Muscle of arm (tissue), 14 donors: ENCODE measurements around the gene DOCK11. TPM values are rescaled to one million over a fixed set of nuclear protein-coding genes. Genes with fewer than 3 reads are reported as not detected.
A peak's percentile ranks its signal among the peaks of the same experiment; 100 is the strongest.
"Not testable (repeated sequence)": the region's sequence is repeated elsewhere in the genome, so short reads cannot be mapped to it uniquely, and the experiment has no call there.

Source experiments
- DNase-seq: peaks from one replicate; pipeline ENCODE4 v3.0.0-alpha.2; 2013
- long read RNA-seq, 11 donors: transcript quantifications; one replicate each; lab custom pipeline, GENCODE V29; 2026
- polyA plus RNA-seq, 12 donors: library from polyadenylated mRNA; unstranded; fragments of 120-200 nt; gene quantifications; one replicate each; pipeline ENCODE4 v1.2.1, GENCODE V29; 2013; ENCODE audit not compliant: insufficient read length in 12 of 12

DOCK11 gene
- 10 to 100 TPM in 10 of 12 donors, 1 to 10 TPM in 1, not detected in 1; 7.9 to 34.1 (median 21.4) TPM for polyA plus RNA-seq
- long read RNA-seq, donor 1: 0 reads
- long read RNA-seq, donor 2, full-length matches to known transcripts: 1 of 1 reads
- long read RNA-seq, donor 2, partial matches to known transcripts: 0 of 1 reads
- long read RNA-seq, donor 2, other reads (novel, unspliced or antisense): 0 of 1 reads
- long read RNA-seq, donor 3: 0 reads
- long read RNA-seq, donor 4: 0 reads
- long read RNA-seq, donor 5: 0 reads
- long read RNA-seq, donor 6: 0 reads
- long read RNA-seq, donor 7: 0 reads
- long read RNA-seq, donor 8: 0 reads
- long read RNA-seq, donor 9: 0 reads
- long read RNA-seq, donor 10: 0 reads
- long read RNA-seq, donor 11: 0 reads

DNA sequence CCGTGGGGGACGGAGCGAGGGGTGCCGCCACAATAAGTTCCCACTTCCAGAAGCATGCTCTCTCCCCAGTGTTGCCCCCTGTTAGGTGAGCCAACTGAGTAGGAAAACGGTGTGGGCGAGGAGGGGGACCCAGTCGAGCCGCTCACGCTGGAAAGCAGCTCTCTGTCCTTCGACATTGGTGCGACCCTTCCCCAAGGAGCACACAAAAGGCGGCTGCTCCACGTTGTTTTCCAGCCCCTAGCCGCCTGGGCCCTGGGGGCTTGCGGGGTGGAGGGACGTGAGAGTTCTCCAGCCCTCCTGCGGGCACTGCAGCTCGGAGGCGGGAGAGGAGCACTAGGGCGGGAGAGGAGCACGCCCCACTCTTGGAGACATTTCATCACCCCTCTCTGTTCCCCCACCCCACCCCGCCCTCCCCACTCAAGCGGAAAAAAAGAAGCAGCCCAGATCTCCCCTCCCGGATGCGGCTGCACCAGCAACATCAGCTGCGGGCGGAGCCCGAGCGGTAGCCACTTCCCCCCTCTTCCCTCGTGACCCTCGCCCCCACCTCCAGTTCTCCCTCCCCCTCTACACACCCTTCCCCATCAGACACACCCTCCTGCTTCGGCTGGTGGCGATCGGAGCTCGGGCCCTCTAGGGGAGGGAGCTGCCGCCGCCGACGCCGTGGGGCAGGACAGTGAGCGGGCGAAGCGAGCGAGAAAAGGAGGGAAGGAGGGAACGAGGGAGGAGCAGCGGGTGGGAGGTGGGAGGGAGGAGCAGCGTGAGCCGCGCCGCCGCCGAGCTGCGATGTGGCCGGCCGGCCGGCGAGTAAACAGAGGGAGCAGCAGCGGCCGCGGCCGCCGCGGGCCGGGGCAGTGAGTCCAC is at the start of gene DOCK11:
TSS of gene DOCK11 (plus strand) at position 755 of the 861 bp plus-strand sequence. CDS start 157 bp downstream, outside the sequence.
- peak; percentile 80 for DNase-seq

DNA sequence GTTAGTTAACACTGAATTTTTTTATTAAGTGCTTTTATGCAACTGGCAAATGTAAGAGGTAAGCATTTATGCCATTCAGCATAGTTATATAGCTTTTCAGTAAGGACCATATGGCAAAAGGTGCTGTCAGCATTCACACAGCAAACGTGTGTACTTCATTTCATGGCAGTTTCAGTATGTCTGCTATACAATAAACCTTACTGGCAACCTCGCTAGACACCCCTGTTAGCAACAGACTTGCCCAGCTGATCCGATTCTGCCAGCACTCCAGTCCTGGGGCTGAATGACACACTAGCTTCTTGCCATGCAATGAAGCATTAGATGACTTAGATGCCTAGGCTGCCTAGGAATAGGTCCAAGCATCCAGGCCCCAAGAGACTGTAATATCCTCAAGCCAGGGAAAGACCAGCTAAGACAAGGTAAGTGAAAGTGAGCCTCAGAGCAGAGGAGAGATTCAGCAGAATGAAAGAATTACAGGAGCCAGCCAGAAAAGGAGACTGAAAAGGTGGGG is 47.3 kb upstream of the DOCK11 start:
- DNase-seq: no peak

DNA sequence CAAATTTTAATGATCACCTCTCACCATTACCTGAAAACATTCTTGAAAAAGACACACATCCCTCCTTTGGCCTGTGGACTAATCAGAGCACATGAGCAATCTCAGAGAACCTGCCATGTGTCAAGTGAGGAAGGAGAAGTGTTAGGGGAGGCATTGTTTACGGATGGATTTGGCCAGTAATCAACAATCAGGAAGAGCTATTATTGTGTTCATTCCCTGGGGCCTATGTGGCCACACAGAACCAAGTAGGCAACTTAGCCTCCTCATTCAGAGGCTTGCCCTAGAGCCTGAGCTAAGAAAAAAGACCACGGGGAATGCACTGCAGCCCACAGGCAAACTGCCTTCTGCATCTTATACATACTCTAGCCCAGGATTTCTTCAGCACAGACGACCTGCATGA is 40.6 kb upstream of the DOCK11 start:
- no peak for DNase-seq

DNA sequence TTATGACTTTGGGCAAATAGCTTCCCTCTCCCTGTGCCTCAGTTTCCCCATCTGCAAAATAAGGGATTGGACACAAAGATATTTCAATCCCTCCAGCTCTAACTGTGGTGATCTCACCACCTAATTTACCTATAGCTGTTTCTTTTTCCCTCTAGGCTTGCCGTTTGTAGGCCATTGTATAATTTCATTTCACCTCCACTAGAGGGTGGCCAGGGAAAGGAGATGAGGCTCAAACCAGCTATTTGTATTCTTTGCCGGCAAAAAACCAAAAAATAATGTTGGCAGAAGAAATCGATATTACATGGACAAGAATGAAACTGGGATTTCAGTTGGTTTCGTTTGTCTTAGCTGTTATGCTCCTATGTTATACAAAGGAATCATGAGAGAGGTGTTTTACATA is 36.1 kb upstream of the DOCK11 start:
- peak; percentile 66 for DNase-seq

DNA sequence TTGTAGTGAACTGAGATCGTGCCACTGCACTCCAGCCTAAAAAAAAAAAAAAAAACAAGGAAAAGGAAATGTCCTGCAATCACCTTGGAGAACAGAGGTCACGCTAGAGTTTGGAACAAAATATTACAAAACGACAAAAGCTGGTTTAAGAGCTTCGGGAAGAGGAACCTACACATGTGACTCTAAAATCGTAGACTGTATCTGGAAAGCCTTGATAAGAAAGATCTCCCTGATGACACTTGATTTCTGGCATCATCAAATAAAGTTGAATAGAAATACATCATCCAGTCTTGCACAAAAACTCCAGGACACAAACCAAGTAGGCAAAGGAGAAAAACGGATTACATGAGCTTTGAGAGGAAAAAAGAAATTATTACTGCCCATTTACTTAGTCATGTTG is 31.1 kb upstream of the DOCK11 start:
- no peak for DNase-seq

DNA sequence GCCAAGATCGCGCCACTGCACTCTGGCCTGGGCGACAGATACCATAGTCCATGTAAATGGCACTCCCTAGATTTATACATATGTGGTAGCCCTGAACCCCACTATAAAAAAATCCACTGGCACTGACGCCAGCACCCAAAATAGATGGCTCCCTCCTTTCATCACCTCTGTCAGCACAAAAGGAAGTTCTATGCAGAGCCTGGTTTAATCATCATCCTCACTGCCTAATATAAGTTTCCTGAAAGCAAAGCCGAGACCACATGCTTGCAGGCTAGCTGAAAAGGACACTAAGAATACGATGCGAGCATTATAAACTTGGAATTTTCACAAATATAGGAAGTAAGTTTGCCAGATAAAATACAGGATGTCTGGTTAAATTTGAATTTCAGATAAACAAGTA is 27.5 kb upstream of the DOCK11 start:
- peak; percentile 9 for DNase-seq

DNA sequence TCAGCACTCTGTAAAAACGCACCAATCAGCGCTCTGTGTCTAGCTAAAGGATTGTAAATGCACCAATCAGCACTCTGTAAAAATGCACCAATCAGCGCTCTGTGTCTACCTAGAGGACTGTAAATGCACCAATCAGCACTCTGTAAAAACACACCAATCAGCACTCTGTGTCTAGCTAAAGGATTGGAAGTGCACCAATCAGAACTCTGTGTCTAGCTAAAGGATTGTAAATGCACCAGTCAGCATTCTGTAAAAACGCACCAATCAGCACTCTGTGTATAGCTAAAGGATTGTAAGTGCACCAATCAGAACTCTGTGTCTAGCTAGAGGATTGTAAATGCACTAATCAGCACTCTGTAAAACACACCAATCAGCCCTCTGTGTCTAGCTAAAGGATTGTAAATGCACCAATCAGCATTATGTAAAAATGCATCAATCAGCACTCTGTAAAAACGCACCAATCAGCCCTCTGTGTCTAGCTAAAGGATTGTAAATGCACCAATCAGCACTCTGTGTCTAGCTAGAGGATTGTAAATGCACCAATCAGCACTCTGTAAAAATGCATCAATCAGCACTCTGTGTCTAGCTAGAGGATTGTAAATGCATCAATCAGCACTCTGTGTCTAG is 24.8 kb upstream of the DOCK11 start:
- DNase-seq: not testable (repeated sequence)

DNA sequence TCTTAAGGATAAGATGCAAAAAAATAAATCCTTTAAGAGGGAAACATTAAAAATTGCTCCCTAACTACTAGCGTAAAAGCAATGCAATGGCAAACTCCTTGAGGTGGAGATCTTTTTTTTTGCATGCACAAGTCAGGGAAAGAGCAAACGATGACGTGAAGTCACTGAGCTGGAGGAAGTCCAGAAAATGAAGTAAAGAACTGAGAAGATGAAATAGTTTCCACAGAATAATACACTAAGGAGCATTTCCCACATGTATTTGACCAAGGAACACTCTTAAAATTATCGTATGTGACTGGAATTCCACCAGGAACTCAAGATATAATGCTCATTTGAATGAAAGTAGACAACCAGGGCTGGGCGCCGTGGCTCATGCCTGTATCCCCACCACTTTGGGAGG is 21.0 kb upstream of the DOCK11 start:
- DNase-seq: no peak

DNA sequence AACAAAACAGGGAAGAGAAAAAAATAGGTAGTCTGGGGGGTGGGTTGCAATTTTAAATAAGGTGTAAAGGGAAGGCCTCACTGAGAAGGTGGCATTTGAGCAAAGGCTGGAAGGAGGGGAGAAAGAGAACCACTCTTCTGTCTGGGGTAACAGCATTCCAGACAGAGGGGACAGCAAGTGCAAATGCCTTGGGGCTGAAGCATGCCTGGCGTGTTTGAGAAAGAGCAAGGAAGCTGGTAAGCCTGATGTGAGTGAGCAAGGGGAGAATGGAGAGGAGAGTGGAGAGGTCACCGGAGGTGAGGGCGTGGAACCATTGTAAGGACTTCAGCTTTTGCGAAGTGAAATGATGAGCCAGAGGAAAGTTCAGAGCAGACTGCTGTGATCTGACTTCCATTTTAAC is 19.7 kb upstream of the DOCK11 start:
- DNase-seq: no peak

DNA sequence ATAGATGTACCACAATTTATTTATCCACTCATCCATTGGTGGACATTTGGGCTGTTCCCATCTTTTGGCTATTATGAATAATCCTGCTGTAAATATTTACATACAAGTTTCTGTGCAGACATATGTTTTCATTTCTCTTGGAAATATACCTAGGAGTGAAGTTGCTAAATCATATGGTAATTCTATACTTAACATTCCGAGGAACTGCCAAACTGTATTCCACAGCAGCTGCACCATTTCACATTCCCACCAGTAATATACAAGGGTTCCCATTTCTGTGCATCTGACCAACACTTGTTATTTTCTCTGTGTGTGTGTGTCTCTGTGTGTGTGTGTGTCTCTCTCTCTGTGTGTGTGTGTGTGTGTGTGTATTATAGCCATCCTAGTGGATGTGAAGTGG is 15.4 kb upstream of the DOCK11 start:
- no peak for DNase-seq

DNA sequence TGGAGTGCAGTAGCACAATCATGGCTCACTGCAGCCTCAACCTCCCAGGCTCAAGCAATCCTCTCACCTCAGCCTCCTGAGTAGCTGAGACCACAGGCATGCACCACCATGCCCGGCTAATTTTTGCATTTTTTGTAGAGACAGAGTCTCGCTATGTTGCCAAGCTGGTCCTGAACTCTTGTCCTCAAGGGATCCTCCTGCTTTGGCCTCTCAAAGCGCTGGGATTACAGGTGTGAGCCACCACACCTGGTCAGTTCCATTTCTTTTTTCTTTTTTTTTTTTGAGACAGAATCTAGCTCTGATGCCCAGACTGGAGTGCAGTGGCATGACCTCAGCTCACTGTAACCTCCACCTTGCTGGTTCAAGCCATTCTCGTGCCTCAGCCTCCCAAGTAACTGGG is 13.2 kb upstream of the DOCK11 start:
- not testable (repeated sequence) for DNase-seq

DNA sequence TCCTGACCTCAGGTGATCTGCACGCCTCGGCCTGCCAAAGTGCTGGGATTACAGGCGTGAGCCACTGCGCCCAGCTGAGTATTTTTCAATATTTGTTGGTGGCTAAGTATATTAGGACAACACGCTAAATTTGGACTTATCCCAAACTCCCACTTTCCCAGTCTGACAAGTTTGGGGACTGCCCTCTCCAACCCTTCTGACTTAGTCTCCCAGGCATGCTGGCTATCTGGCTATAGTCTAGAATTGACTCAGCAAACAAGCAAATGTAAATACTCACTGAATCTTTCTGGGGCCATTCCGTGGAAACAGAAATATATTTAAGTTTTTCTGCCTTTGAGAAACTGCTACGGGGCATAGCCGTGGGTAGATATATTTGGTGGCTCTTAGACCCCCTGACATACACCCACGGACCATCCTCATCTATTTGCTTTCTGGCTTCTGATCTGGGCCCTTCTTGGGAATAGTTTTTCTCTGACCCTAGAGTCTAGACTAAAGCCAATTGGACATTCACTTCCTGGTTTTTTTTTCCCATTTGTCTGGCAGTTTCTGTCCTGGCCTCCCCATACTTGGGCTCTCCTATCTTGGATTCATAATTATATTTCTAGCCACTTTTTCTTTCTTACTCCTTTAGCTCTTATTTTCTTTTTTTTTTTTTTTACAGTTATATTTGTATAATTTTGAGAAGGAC is 11.3 kb upstream of the DOCK11 start:
- DNase-seq: no peak

DNA sequence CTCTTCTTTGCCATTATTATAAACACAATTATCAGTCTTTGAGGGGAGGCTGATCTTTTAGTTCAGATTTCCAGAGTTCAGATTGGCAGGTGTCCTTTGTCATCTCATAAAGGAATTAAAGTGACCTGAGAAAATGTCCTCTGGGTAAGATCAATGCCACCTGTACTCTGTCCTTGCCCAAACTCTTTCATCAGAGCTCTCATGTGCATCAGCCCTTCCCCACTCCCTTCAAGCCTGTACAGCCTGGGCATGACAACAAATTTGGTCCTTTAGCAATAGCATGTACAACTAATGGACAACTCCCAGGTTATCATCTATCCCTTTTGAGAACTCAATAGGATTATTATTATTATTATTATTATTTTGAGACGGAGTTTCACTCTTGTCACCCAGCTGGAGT is 8.9 kb upstream of the DOCK11 start:
- not testable (repeated sequence) for DNase-seq

DNA sequence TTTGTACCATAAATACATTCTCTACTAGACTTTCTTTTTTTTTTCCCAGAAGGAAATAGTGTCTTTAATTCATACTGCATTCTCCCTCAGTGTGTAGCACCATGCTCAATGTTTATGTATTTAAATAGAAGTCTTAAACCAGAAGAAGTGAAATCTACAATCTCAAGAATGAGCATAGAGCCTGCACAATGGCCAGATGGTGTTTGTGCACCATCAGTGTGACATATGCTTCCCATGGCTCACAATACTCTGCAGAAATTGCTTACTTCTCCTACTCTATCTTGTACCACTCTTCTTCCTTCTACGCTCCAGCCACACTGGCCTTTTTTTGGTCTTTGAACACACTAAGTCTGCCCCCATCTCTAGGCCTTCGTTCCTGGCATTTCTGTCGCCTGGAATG is 2.6 kb upstream of the DOCK11 start:
- DNase-seq: no peak

DNA sequence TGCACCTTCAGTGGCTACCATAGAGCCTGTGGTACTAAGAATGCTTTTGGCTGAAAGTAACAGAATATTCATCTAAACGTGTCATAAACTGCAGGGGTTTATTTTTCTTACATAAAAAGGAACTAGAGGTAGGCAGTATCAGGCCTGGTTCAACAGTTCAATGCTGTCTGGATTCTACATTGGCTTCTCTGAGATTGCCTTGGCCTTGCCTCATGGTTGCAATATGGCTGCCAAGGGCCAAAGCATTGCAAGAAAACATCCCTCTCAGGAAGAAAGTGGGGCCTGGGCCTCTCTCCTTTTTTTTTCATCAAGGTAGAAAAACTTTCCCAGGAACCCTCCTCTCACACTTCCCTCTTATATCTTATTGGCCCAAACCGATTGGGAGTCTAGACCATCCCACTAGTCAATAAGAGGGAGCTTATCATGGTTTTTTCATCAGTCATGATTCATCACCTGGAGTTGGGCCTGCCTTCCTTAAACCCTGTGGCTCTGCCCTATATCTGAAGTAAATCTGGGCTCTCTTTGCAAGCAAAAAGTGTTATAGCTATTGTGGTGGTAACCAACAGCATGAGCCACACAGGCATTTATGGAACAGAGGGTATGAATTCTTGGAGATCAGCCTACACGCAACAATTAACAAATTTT is 1.8 kb upstream of the DOCK11 start:
- no peak for DNase-seq

DNA sequence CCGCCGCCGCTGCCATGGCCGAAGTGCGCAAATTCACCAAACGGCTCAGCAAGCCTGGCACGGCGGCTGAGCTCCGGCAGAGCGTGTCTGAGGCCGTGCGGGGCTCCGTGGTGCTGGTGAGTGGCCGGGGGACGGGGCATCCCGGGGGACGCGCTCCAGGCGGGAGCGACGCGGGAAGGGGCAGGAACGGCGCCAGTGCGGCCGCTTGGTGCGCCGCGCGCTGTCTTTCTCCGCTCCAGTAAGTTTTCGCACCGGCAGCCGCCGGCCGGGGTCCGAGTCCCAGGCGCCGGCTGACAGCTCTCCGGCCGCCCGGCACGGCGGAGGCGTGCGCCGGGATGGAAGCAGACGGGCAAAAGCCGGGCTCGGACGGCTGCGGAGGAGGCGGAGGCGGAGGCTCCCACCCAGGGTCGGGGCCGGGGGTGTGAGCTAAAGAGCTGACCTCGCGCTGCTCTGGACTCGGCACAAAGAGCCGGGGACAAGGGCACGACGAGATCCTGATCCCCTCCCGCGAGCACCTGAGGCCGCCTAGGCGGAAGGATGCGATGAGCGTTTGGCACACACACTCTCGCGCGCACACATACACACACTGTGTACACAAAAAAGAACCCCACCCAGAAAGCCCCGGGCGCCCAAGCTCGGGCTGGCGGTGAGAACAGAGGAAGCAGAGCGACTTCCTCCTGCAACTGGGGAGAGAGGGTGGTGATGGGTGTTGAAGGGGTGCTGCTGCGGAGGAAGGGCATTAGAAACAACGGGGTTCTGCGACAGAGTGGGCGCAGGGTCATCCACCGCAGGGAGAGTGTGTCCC is 545 bp downstream of the DOCK11 start:
- DNase-seq: no peak

DNA sequence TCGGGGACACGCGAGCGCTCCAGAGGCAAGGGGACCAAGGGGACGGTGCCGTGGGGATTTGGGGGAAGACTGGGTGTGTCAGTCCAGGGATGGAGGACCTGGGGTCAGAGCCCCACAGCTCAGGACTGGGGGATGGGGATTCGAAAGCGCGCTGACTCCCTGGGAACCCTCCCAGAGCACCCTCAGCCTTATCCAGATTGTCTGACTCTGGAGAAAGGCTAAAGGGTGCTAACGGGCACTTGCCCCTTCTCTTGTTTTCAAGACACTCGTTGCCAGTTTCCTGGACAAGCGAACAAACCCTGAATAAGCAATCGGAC is 1.1 kb downstream of the DOCK11 start:
- no peak for DNase-seq

DNA sequence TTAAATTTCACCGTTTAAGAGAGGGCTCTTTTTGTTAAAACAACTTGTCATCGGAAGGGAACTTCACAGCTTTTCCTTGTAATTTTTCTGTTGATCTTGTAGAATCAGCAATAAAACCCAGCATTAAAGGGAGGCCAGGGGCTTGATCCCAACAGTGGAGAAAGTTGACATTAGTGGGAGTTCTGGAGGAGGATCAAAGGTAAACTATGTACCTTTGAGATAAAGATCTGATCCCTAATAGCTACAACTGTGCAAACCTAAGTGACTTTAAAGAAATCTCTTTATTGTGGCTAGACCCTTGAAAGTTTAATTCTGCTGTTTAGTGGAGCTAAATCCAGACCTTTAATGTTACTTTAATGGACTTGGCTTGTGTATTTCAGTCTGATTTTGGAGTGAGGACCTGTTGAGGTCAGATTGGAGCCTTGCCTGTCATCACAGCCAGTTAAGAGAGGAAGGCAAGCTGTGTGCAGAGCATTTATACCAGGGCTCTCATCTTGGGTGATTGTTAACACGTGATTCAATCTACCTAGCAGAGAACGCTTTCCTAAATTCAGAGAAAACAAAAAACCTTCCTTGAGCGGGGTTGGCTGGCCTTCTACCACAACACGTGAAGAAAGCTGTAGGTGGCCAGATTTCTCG is 1.7 kb downstream of the DOCK11 start:
- DNase-seq: no peak

DNA sequence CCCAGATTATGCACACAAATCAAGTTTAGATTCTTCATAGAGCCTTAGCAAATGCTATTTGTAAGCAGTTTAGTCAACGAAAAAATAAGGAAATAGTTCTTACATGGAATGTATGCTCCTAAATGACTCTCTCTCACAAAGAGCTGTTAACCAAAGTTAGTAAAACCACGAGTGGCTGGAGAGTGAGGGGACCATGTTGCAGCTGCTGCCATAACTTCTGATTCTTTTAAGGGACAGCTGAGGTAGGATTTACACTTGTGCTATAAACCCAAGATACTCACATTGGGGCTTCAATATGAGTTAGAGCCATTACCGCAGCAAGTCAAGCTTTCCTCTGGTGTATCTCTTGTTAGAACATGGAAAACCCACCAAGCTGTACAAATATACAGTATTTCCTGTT is 2.7 kb downstream of the DOCK11 start:
- DNase-seq: no peak

DNA sequence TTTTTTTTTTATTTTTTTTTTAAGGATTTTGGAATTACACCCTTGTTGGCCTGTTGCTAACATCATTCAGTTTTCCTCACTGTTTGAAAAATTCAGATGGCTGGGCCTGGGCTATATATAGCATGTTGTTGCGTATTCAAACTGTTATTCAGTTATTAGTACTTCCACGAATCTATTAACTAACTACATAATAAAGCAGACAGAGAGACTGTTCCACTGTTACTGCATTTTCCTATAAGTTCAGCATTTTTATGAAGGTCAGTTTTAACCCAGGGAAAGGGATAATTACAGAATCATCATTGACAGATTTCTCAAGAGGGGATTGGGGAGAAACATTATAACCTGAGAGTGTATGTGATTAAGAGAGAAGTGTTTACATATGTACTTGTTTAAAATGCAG is 3.1 kb downstream of the DOCK11 start:
- DNase-seq: no peak
